GM19351 (cell line): ENCODE data around the gene MFRP.
A peak's percentile ranks its signal among the peaks of the same experiment; 100 is the strongest.

Experiments used
- ATAC-seq: cut with Tn5 transposase; IDR thresholded peaks from one replicate; pipeline ENCODE4 v1.9.1; 2021; ENCODE audit warnings: mild to moderate bottlenecking, moderate library complexity; ENCODE audit not compliant: unreplicated experiment

MFRP gene

GRCh38 chr11:119373059-119373920 is 26.8 kb upstream of the MFRP start:
- ATAC-seq = no peak

GRCh38 chr11:119372260-119373058 is 26.0 kb upstream of the MFRP start:
- no peak for ATAC-seq

GRCh38 chr11:119371778-119372182 is 25.3 kb upstream of the MFRP start:
- ATAC-seq = no peak

- no peak for ATAC-seq
Observed at GRCh38 chr11:119371067-119371601, 24.6 kb upstream of the MFRP start.

GRCh38 chr11:119370486-119371046 is 24.1 kb upstream of the MFRP start:
- ATAC-seq = no peak

- no peak for ATAC-seq
Observed at GRCh38 chr11:119369132-119369925, 22.8 kb upstream of the MFRP start.

GRCh38 chr11:119368121-119369034 is 21.9 kb upstream of the MFRP start:
- no peak for ATAC-seq

GRCh38 chr11:119367661-119368120 is 21.2 kb upstream of the MFRP start:
- ATAC-seq = no peak

- ATAC-seq = no peak
Observed at GRCh38 chr11:119366690-119367620, 20.4 kb upstream of the MFRP start.

- ATAC-seq = no peak
Observed at GRCh38 chr11:119365071-119365591, 18.6 kb upstream of the MFRP start.

GRCh38 chr11:119363851-119364590 is 17.5 kb upstream of the MFRP start:
- peak; percentile 56 for ATAC-seq

GRCh38 chr11:119363081-119363850 is 16.8 kb upstream of the MFRP start:
- ATAC-seq = no peak

- ATAC-seq = no peak
Observed at GRCh38 chr11:119362741-119363080, 16.2 kb upstream of the MFRP start.

- ATAC-seq = no peak
Observed at GRCh38 chr11:119361941-119362725, 15.6 kb upstream of the MFRP start.

- no peak for ATAC-seq
Observed at GRCh38 chr11:119361056-119361787, 14.7 kb upstream of the MFRP start.
